ENCODE results near the gene DYNC2I2.
"Not testable (repeated sequence)": the region's sequence is repeated elsewhere in the genome, so short reads cannot be mapped to it uniquely, and the experiment has no call there.

Gene DYNC2I2

DNA sequence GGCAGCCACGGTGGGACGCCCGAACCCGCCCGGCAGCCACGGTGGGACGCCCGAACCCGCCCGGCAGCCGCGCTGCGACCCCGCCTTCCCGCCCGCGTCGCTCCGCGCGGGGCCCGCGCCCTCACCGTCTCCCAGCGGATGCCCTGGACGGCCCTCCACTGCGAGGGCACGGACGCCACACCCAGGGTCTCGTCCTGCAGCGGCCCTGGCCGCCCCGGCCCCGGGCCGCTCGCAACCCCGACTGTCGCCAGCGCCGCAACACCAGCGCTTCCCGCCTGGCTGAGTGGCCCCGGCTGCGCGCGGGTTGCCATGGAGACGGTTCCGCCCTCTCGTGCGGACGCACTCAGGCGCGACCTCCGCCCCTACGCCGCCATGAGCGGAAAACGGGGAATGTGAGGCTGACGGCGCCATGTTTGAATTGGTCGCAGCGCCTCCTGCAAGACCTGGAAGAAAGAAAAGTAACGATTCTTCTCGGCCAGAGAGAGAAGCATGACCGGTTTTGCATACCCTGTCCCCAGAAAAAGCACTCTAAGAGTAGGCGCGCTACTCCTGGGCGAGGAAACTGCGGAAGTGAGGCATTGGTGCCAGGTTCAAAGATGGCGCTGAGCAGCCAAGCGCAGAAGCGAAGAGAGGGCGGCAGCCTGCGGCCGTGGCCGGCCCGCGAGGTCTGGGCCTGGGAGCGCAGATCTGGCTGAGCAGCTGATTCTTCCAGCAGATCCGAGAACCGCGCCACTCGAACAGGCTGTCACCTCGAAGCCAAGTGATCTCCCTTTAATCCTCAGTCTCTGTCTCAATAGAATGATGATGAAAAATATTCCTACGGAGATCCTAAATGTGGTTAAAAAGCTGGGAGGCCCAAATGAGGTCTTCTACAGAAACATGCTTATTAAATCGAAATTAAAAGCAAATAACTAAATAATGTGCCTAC is at the start of gene DYNC2I2:
TSS of gene DYNC2I2 (minus strand) at position 432 of the 928 bp plus-strand sequence. CDS start at position 311, 121 bp downstream.
- peak; percentile 93 to 94 for DNase-seq (ENCODE audit: low read depth in 1 of 2, low spot score in 1 of 2)

GRCh38 chr9:128706045-128706444 is 49.4 kb upstream of the DYNC2I2 start:
- DNase-seq (ENCODE audit: low read depth in 1 of 2, low spot score in 1 of 2): no peak

- no peak for DNase-seq (ENCODE audit: low read depth in 1 of 2, low spot score in 1 of 2)
Measured at GRCh38 chr9:128705051-128705965, 48.7 kb upstream of the DYNC2I2 start.

- no peak for DNase-seq (ENCODE audit: low read depth in 1 of 2, low spot score in 1 of 2)
Measured at GRCh38 chr9:128704356-128704670, 47.7 kb upstream of the DYNC2I2 start.

DNA sequence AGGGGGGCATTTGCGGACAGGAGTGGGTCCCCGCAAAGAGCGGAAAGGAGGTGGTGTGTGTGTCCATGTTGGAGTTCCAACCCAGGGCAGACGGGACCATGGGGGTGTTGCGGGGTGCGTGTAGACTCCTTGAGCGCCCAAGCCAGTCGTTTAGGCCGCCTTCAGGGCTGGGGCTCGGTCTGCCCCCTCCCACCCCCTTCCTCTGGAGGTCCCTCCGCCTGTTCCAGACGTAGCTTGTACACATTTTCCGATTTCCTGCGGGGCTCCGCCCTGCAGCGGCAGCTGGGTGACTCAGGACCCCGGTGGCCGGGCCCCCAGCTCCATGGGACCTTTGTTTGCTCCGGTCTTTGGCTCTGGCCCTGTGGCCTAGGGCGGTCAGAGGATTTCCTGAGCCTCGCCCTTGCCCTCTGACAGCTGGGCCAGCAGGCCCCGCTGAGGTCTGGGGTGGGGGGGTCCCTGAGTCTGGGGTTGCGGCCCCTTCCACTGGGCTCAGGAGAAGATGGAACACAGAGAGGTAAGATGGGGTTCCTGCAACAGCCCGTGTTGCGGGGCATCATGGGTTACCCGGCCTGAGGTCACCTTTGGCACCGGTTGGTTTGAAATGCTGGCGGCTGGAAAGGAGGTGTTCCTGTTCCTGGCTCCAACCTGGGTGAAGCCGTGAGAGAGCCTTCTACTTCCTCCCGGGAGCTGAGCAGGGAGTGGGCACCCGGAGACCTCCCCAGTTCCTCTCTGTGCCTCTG is 47.1 kb upstream of the DYNC2I2 start:
- no peak for DNase-seq (ENCODE audit: low read depth in 1 of 2, low spot score in 1 of 2)

- no peak for DNase-seq (ENCODE audit: low read depth in 1 of 2, low spot score in 1 of 2)
Measured at GRCh38 chr9:128702949-128703615, 46.4 kb upstream of the DYNC2I2 start.

DNA sequence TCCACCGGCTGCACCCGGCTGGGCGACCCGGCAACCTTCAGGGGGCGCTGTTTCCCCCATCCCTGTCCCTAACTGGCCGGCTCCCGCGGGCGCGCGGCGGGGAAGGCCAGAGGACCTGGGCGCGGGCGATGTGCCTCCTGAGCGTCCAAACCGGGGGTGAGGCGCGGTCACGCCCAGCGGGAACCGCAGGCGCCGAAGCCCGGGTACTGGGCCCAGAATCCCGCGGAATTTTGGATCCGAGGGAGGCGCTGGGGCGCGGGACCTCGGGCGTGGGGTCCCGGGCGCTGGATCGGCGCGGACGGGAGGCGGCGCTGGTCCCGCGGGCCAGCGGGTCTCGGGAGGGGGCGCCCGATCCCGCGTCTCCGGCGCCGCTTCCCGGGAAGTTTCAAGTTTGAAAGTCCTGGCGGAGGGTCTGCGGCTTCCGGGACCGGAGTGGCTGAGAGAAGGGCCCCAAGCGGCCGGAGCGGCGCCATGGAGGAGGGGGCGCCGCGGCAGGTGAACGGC is 45.9 kb upstream of the DYNC2I2 start, which contains the start of gene PKN3:
TSS of gene PKN3 (plus strand) at position 59 of the 504 bp plus-strand sequence. CDS start at position 472, 413 bp downstream.
- DNase-seq (ENCODE audit: low read depth in 1 of 2, low spot score in 1 of 2): peak; percentile 73 to 81

DNA sequence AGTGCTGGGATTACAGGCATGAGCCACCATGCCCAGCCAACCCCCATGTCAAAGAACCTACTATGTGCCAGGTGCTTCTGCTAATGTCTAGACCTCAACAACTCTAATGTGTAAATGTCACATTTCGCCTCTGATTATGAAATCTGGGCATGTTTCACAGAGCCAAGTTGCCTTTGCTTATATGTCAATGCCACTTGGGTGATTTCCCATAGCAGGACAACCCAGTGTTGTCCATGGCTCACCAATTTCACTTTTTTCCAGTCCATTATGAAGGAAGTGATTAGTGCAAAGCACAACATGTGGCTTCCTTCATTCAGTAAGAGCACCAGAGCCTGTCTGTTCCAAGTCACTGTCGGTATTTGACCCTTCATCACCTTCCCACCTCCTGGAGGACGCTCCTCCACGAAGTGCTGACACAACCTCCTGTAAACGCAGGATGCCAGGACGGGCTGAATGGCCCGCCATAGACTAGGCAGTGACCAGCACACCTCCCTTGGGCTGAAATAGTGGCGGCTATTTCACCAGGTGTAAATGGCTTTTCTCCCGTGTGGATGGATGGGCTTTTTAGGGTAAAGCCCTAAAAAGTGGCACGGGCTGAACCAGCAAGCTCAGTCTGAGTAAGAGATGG is 44.7 kb upstream of the DYNC2I2 start:
- DNase-seq (ENCODE audit: low read depth in 1 of 2, low spot score in 1 of 2): no peak

DNA sequence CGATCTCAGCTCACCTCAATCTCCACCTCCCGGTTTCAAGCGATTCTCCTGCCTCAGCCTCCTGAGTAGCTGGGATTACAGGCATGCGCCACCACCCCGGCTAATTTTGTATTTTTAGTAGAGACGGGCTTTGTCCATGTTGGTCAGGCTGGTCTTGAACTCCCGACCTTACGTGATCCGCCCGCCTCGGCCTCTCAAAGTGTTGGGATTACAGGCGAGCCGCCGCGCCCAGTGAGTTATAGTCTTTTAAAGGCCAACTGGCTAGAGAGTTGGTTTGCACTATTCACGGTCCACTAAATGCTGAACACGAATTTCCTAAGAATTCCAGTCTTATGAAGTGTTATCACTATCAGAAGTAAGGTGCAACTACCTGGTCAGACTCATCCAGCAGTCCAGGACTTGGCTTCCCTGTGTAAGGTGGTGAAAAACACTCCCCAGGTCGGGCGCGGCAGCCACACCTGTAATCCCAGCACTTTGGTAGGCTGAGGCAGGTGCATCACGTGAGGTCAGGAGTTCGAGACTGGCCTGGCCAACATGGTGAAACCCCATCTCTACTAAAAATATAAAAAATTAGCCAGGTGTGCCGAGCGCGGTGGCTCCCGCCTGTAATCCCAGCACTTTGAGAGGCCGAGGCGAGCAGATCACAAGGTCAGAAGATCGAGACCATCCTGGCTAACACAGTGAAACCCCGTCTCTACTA is 42.6 kb upstream of the DYNC2I2 start:
- DNase-seq (ENCODE audit: low read depth in 1 of 2, low spot score in 1 of 2): not testable (repeated sequence)

GRCh38 chr9:128696923-128697707 is 40.5 kb upstream of the DYNC2I2 start:
- no peak for DNase-seq (ENCODE audit: low read depth in 1 of 2, low spot score in 1 of 2)

GRCh38 chr9:128694344-128694743 is 37.7 kb upstream of the DYNC2I2 start:
- DNase-seq (ENCODE audit: low read depth in 1 of 2, low spot score in 1 of 2): no peak

DNA sequence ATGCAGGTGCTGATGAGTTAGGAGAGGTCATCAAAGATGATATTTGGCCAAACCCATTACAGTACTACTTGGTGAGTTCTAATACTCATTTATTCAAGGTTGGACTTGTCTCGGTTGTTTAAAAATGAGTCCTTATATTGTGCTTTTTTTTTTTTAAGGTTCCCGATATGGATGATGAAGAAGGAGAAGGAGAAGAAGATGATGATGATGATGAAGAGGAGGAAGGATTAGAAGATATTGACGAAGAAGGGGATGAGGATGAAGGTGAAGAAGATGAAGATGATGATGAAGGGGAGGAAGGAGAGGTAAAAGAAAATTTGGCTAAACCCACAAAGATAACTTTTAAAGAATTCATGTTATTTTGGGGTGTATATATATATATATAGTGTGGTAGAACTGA is 37.1 kb upstream of the DYNC2I2 start:
- DNase-seq (ENCODE audit: low read depth in 1 of 2, low spot score in 1 of 2): not testable (repeated sequence)

GRCh38 chr9:128690684-128691034 is 34.0 kb upstream of the DYNC2I2 start:
- DNase-seq (ENCODE audit: low read depth in 1 of 2, low spot score in 1 of 2): no peak

DNA sequence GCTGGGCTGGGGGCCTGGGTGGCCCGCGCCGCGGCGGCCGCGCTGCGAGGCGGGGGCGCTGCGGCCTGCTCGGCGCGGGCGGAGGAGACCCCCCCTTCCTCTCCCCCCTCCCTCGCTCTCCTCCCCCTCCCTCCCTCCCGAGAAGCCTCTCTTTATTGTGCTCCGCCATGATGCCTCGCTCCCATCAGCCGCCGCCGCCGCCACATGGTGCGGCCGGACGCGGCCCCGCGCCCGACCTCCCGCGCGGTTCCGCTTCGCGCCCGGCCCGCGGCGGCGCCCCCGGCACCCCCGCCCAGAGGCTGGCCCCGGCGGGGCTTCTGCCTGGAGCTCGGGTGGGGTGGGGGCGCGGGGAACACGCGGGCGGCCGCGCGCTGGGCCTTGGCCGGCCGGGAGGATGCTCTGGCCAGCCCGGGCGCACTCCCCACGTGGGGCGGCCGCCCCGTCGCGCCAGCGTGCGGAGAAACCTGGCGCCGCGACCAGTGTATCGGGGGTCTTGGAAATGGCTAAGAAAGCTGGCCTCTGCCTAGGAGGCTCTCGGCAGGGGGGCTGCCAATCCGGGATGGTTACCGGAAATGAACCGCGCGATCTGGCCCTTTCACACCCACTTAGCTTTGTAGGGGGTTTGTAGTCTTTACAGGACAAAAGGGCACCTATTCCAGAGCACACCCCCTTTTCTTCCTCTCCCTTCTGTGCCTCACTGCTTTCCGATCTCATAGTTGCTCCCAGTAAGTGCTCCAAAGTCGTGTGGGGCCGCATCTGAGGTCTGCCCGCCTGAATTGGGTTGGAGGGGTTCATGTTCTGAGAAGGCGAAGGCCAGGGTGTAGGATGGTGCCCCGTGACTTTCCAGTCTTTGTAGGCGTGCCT is 33.4 kb upstream of the DYNC2I2 start:
- DNase-seq (ENCODE audit: low read depth in 1 of 2, low spot score in 1 of 2): peak in 1 of 2 donors; percentile 39

DNA sequence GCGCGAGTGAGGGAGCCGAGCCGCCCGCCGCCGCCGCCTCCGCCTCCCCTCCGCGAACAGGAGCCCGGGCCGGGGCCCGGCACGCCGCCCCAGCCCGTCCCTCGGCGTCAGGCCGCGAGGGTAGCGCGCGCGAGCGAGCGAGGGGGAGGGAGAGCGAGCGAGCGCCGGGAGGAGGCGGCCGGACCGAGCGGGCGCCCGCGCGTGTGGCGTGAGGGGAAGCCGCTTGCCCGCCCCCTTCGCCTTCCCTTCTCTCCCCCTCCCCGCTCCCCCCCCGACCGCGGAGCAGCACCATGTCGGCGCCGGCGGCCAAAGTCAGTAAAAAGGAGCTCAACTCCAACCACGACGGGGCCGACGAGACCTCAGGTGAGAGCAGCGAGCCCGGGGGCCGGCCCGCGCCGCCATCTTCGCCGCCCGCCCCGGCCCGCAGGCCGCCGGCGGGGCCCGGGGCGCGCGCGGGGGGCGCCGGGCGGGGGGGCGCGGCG is 32.7 kb upstream of the DYNC2I2 start:
- DNase-seq (ENCODE audit: low read depth in 1 of 2, low spot score in 1 of 2): peak in 1 of 2 donors; percentile 27

DNA sequence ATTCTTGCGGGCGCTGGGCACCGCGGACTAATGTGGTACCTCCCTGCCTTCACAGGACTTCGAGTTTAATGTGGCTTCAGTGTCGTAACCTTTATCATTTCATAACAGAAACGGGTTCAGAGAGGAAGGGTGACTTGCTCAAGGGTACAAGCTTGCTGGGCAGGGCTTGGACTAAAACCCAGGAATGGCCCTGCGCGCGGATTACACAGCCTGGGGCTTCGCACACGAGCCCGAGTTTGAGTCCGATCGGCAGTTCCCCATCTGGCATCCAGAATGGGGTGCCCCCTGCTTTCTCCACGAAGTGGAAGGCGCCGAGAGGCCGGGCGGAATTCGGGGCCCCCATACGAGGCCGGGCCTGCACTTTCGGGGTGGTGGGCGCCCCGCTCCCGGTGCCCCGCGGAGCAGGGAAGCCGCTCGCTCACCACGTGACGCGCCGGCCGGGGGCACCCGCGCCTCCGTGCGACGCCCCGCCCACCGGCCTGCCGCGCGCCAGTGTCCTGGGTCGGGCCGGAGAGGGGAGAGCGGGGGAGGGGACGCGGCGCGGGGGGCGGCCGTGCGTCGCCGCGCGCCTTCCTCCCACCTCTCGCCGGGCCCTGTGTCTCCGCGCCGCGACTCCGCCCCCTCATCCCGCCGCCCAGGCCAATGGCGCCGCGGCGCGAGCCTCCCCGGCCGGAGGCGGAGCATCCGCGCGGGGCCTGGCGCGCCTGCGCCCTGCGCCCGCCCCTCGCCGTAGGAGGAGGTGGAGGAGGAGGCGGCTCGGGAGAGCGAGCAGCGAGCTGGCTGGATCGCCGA is 32.0 kb upstream of the DYNC2I2 start, which contains the start of gene SET:
TSS of gene SET (plus strand) at position 722 of the 792 bp plus-strand sequence. CDS start 361 bp downstream, outside the sequence.
- DNase-seq (ENCODE audit: low read depth in 1 of 2, low spot score in 1 of 2): peak; percentile 81 to 90

All from activated T-helper 1 cell treated with anti-CD3 and anti-CD28 coated beads, Interleukin-2, amount 50 U/mL, for 16 hours (primary cell).